Endothelial cell of umbilical vein (primary cell): Measurements from ENCODE around the gene AP5B1.

Experiments
- POLR2A ChIP-seq: IDR thresholded peaks from 2 replicates; pipeline ENCODE4 v1.6.1; 2012; ENCODE audit warnings: low read depth, mild to moderate bottlenecking, control low read depth, low read length
- POLR2AphosphoS5 ChIP-seq: IDR thresholded peaks from 2 replicates; pipeline ENCODE4 v1.6.1; 2012; ENCODE audit warnings: low read depth, mild to moderate bottlenecking, control low read depth, low read length, moderate library complexity; ENCODE audit not compliant: insufficient read depth
- TF ChIP-seq, protein P1 (sequence below), 2 donors: IDR thresholded peaks; 1 replicate in 1 of 2; 2 replicates in 1 of 2; pipeline ENCODE4 v1.5.1; 2011; ENCODE audit warnings: low read length in 2 of 2, mild to moderate bottlenecking in 2 of 2, moderate library complexity in 2 of 2, control low read depth in 1 of 2, inconsistent platforms in 1 of 2, low read depth in 1 of 2; ENCODE audit not compliant: insufficient read depth in 1 of 2; ENCODE audit errors: extremely low read depth in 1 of 2

DNA sequence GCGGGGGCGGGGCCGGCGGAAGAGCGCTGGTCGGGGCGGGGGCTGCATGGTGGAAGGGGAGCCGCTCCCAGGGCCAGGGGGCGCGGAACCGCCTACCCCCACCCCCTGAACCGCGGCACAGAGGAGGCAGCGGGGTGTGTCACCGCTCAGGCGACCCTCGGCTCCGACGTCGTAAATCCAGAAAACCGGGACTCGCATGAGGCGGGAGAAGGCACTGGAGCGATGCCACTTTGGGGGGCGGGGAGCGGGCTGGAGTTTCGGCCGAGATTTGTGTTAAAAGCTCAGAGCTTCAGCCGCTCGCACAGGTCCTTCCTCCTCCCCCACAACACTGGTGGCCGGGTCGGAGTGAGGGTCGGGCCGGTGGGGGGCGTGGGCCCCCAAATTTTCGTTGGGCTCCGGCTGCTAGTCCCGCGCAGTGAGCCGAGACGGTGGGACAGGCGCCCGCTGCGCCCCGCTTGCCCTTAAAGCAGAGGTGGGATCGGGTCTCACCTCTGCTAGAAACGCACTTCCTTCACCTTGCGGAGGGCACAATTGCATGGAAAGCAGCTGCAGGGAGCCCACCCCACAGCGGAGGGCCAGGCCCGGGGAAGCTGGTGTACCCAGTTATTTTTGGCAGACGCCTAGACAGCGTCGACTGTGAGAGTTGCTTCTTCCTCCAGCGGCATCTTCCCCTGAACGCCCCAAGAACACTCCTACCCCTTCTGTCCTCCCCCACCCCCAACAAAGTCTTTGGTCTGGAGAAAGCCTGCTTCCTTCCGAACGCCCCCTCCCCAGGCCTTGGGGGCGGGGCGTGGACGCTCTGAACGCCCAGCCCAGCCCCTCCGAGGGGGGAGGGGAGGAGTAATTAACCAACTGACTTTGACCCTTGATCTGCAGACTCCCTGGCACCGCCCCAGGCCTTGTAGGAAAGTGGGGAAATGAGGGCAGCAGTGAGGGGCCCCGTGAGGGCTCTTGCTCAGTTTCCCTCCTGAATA is 7.2 kb upstream of the AP5B1 start:
- TF ChIP-seq POLR2AphosphoS5 (no peak), POLR2A (no peak)
- TF ChIP-seq, protein P1, sequence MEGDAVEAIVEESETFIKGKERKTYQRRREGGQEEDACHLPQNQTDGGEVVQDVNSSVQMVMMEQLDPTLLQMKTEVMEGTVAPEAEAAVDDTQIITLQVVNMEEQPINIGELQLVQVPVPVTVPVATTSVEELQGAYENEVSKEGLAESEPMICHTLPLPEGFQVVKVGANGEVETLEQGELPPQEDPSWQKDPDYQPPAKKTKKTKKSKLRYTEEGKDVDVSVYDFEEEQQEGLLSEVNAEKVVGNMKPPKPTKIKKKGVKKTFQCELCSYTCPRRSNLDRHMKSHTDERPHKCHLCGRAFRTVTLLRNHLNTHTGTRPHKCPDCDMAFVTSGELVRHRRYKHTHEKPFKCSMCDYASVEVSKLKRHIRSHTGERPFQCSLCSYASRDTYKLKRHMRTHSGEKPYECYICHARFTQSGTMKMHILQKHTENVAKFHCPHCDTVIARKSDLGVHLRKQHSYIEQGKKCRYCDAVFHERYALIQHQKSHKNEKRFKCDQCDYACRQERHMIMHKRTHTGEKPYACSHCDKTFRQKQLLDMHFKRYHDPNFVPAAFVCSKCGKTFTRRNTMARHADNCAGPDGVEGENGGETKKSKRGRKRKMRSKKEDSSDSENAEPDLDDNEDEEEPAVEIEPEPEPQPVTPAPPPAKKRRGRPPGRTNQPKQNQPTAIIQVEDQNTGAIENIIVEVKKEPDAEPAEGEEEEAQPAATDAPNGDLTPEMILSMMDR (IDR thresholded peaks at IDR 0.05; ENCODE audit: extremely low read depth in 1 of 2, insufficient read depth in 1 of 2, low read depth in 1 of 2, low read length in 2 of 2), result no peak
